ENCODE results near the gene ZNF280D.

DNA sequence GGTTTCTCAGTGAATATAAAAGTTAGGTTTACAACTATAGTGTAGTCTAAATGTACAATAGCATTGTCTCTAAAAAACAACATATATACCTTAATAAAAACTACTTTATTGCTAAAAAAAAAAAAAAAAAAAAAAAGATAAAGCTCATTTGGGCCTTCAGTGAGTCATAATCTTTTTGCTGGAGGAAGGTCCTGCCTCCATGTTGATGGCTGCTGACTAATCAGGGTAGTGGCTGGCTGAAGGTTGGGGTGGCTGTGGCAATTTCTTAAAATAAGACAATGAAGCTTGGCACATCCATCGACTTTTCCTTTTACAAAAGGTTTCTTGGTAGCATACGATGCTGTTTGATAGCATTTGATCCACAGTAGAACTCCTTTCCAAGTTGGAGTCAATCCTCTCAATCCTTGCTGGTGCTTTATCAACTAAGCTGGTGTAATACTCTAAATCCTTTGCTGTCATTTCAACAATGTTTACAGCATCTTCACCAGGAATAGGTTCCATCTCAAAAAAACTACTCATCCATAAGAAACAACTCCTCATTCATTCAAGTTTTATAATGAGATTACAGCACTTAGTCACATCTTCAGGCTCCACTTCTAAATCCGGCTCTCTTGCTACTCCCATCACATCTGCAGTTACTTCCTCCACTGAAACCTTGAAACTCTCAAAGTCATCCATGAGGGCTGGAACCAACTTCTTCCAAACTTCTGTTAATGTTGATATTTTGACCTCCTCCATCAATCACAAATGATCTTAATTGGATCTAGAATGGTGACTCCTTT is 13.3 kb downstream of the ZNF280D start:
- no peak for TF ChIP-seq EZH2 (IDR thresholded peaks at IDR 0.05; ENCODE audit: insufficient read depth, poor library complexity, severe bottlenecking)
- TF ChIP-seq EZH2phosphoT487 (IDR thresholded peaks at IDR 0.05; ENCODE audit: insufficient read depth, low read depth), result no peak

Measured in GM23248 (cell line).